ENCODE measurements around the gene CHAC1.

DNA sequence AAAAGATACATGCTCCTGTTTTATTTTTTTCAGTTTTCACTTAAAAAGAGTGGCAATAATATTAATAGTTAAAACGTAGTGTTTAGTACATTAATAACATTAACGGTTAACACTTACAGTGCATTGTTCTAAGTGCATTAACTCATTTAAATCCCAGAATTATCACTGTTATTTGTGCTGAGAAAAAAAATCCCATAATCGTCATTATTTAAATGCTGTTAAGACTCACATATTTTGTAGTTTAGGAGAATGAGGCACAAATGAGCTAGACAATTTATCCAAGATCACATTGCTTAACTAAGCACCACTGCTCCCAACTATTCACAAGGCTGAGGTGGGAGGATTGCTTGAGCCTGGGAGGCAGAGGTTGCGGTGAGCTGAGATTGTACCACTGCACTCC is 34.9 kb downstream of the CHAC1 start:
- TF ChIP-seq CTCF (IDR thresholded peaks at IDR 0.05; ENCODE audit: insufficient read depth, low read length, poor library complexity, severe bottlenecking): no peak
- TF ChIP-seq EZH2phosphoT487 (conservative IDR thresholded peaks at IDR 0.05; ENCODE audit: low read length): no peak
